GM21515 (cell line): ENCODE measurements around the gene LYRM1.
"Not testable (repeated sequence)": the region's sequence is repeated elsewhere in the genome, so short reads cannot be mapped to it uniquely, and the experiment has no call there.

Source experiments
- ATAC-seq: cut with Tn5 transposase; IDR thresholded peaks from one replicate; pipeline ENCODE4 v1.9.1; 2021; ENCODE audit not compliant: unreplicated experiment

Gene LYRM1

GRCh38 chr16:20931066-20931600 lies 30.6 kb downstream of the LYRM1 start:
- no peak for ATAC-seq

GRCh38 chr16:20933589-20933988 lies 33.0 kb downstream of the LYRM1 start:
- no peak for ATAC-seq

GRCh38 chr16:20937736-20938135 lies 37.2 kb downstream of the LYRM1 start:
- no peak for ATAC-seq

- ATAC-seq, result no peak
Observed at GRCh38 chr16:20938426-20938825, 37.9 kb downstream of the LYRM1 start.

- ATAC-seq, result no peak
Observed at GRCh38 chr16:20939611-20940010, 39.0 kb downstream of the LYRM1 start.

- no peak for ATAC-seq
Observed at GRCh38 chr16:20940871-20941635, 40.5 kb downstream of the LYRM1 start.

- no peak for ATAC-seq
Observed at GRCh38 chr16:20941636-20941926, 41.0 kb downstream of the LYRM1 start.

- no peak for ATAC-seq
Observed at GRCh38 chr16:20942256-20942655, 41.7 kb downstream of the LYRM1 start.

GRCh38 chr16:20944861-20945574 lies 44.4 kb downstream of the LYRM1 start:
- ATAC-seq, result no peak

GRCh38 chr16:20945575-20945875 lies 45.0 kb downstream of the LYRM1 start:
- ATAC-seq, result not testable (repeated sequence)

GRCh38 chr16:20946015-20946629 lies 45.6 kb downstream of the LYRM1 start:
- no peak for ATAC-seq

GRCh38 chr16:20948444-20948843 lies 47.9 kb downstream of the LYRM1 start:
- ATAC-seq, result no peak

- no peak for ATAC-seq
Observed at GRCh38 chr16:20949660-20950059, 49.1 kb downstream of the LYRM1 start.

GRCh38 chr16:20950294-20950693 lies 49.7 kb downstream of the LYRM1 start:
- ATAC-seq, result no peak

GRCh38 chr16:20952139-20952920 lies 51.8 kb downstream of the LYRM1 start:
- no peak for ATAC-seq

GRCh38 chr16:20954574-20954973 lies 54.0 kb downstream of the LYRM1 start:
- ATAC-seq, result no peak

- no peak for ATAC-seq
Observed at GRCh38 chr16:20956319-20956718, 55.7 kb downstream of the LYRM1 start.

GRCh38 chr16:20957153-20957552 lies 56.6 kb downstream of the LYRM1 start:
- no peak for ATAC-seq

- no peak for ATAC-seq
Observed at GRCh38 chr16:20960899-20961298, 60.3 kb downstream of the LYRM1 start.

- ATAC-seq, result no peak
Observed at GRCh38 chr16:20968765-20969164, 68.2 kb downstream of the LYRM1 start.

GRCh38 chr16:20969386-20969785 lies 68.8 kb downstream of the LYRM1 start:
- ATAC-seq, result no peak
